ENCODE measurements around the gene AKAP1. TPM values are rescaled to one million over a fixed set of nuclear protein-coding genes. Genes with fewer than 3 reads are reported as not detected.
A peak's percentile ranks its signal among the peaks of the same experiment; 100 is the strongest.

Gene AKAP1
- polyA plus RNA-seq, 4 donors = 28.9 to 97.7 (median 55.4) TPM

- H3K36me3 ChIP-seq (ENCODE audit: control insufficient read depth in 3 of 3, insufficient read depth in 2 of 3, low read depth in 1 of 3, low read length in 3 of 3) = no peaks in the 10 kb centered on the region
- no peak overlapping the region for H3K27ac ChIP-seq (ENCODE audit: low read depth in 1 of 3, low read length in 2 of 3)
These were observed 39.8 kb upstream of the AKAP1 start for GRCh38 chr17:57044976-57045867.

DNA sequence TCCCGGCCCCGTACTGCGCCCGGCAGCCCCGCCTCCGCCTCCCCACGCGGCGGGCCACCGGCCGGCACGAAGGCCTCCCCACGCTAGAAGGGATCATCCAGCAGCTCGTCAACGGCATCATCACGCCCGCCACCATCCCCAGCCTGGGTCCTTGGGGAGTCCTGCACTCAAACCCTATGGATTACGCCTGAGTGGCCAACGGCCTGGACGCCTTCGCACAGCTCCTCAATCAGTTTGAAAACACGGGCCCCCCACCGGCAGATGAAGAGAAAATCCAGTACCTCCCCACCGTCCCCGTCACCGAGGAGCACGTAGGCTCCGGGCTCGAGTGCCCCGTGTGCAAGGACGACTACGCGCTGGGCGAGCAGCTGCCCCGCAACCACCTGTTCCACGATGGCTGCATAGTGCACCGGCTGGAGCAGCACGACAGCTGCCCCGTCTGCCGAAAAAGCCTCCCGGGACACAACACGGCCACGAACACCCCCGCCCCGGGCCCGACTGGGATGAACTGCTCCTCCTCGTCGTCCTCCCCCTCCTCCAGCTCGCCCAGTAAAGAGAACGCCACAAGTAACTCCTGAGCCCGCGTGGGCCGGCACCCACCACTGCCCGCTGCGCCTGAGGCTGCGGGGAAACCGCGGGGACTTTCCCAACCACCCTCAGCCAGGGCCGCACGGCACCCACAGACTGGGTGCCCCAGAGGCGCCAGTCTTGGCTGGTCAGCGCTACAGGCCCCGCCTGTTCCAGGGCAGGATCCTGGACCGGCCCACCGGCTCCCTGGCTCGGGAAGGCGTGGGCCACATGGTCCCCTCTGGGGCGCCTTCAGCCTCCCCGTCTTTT lies 39.0 kb upstream of the AKAP1 start:
- peaks cover 0 to 2% of the 10 kb centered on the region in 2 donors for H3K9me3 ChIP-seq (ENCODE audit: control insufficient read depth in 2 of 2, insufficient read depth in 1 of 2, low read depth in 1 of 2, low read length in 1 of 2)
- peak overlapping the region in 2 of 3 donors; percentile 30 to 39 for H3K4me3 ChIP-seq (ENCODE audit: low read depth in 1 of 3, low read length in 3 of 3)
- WGBS, 3 donors = 19 to 55% (median 31%) methylated on average over 58 to 69 of the region's 69 CpGs
- H3K27me3 ChIP-seq (ENCODE audit: control insufficient read depth in 3 of 3, insufficient read depth in 3 of 3, low read length in 3 of 3) = peaks cover 0 to 37% (median 10%) of the 10 kb centered on the region in 3 donors
- DNase-seq (peak in 1 of 2 donors; percentile 36), FAIRE-seq (no peak)
- no peak overlapping the region for H3K27ac ChIP-seq (ENCODE audit: low read depth in 1 of 3, low read length in 2 of 3)
- no peaks in the 10 kb centered on the region for H3K4me1 ChIP-seq (ENCODE audit: control insufficient read depth in 3 of 3, insufficient read depth in 2 of 3, low read depth in 1 of 3, low read length in 2 of 3)
- no peaks in the 10 kb centered on the region for H3K36me3 ChIP-seq (ENCODE audit: control insufficient read depth in 3 of 3, insufficient read depth in 2 of 3, low read depth in 1 of 3, low read length in 3 of 3)

More at GRCh38 chr17:57044976-57045867, 39.8 kb upstream of the AKAP1 start:
- no peak for FAIRE-seq
- H3K4me3 ChIP-seq (ENCODE audit: low read depth in 1 of 3, low read length in 3 of 3) = peak overlapping the region in 2 of 3 donors; percentile 30 to 39
- no peaks in the 10 kb centered on the region for H3K4me1 ChIP-seq (ENCODE audit: control insufficient read depth in 3 of 3, insufficient read depth in 2 of 3, low read depth in 1 of 3, low read length in 2 of 3)
- peaks cover 0 to 37% (median 10%) of the 10 kb centered on the region in 3 donors for H3K27me3 ChIP-seq (ENCODE audit: control insufficient read depth in 3 of 3, insufficient read depth in 3 of 3, low read length in 3 of 3)
- 26 to 28% (median 28%) methylated on average over 48 to 49 of the region's 49 CpGs for whole genome bisulfite sequencing, 3 donors
- no peak for DNase-seq
- peaks cover 0 to 2% of the 10 kb centered on the region in 2 donors for H3K9me3 ChIP-seq (ENCODE audit: control insufficient read depth in 2 of 2, insufficient read depth in 1 of 2, low read depth in 1 of 2, low read length in 1 of 2)

- Histone ChIP-seq H3K9me3 (ENCODE audit: control insufficient read depth in 2 of 2, insufficient read depth in 1 of 2, low read depth in 1 of 2, low read length in 1 of 2) (peaks cover 0 to 2% of the 10 kb centered on the region in 2 donors), H3K4me3 (ENCODE audit: low read depth in 1 of 3, low read length in 3 of 3) (no peak overlapping the region), H3K27me3 (ENCODE audit: control insufficient read depth in 3 of 3, insufficient read depth in 3 of 3, low read length in 3 of 3) (peaks cover 0 to 37% (median 10%) of the 10 kb centered on the region in 3 donors), H3K4me1 (ENCODE audit: control insufficient read depth in 3 of 3, insufficient read depth in 2 of 3, low read depth in 1 of 3, low read length in 2 of 3) (no peaks in the 10 kb centered on the region), H3K27ac (ENCODE audit: low read depth in 1 of 3, low read length in 2 of 3) (no peak overlapping the region), H3K36me3 (ENCODE audit: control insufficient read depth in 3 of 3, insufficient read depth in 2 of 3, low read depth in 1 of 3, low read length in 3 of 3) (no peaks in the 10 kb centered on the region)
- DNase-seq = no peak
- 75 to 87% (median 82%) methylated on average over 18 of the region's 18 CpGs for WGBS, 3 donors
- FAIRE-seq = no peak
These were observed 38.3 kb upstream of the AKAP1 start for GRCh38 chr17:57046749-57047148.

- DNase-seq (no peak), FAIRE-seq (no peak)
- Histone ChIP-seq H3K4me3 (ENCODE audit: low read depth in 1 of 3, low read length in 3 of 3) (no peak overlapping the region), H3K9me3 (ENCODE audit: control insufficient read depth in 2 of 2, insufficient read depth in 1 of 2, low read depth in 1 of 2, low read length in 1 of 2) (peaks cover 0 to 2% of the 10 kb centered on the region in 2 donors), H3K27me3 (ENCODE audit: control insufficient read depth in 3 of 3, insufficient read depth in 3 of 3, low read length in 3 of 3) (peaks cover 0 to 37% (median 10%) of the 10 kb centered on the region in 3 donors), H3K36me3 (ENCODE audit: control insufficient read depth in 3 of 3, insufficient read depth in 2 of 3, low read depth in 1 of 3, low read length in 3 of 3) (no peaks in the 10 kb centered on the region), H3K4me1 (ENCODE audit: control insufficient read depth in 3 of 3, insufficient read depth in 2 of 3, low read depth in 1 of 3, low read length in 2 of 3) (no peaks in the 10 kb centered on the region), H3K27ac (ENCODE audit: low read depth in 1 of 3, low read length in 2 of 3) (no peak overlapping the region)
- 89 to 93% (median 91%) methylated on average over 2 of the region's 2 CpGs for WGBS, 3 donors
These were observed 37.0 kb upstream of the AKAP1 start for GRCh38 chr17:57048096-57048495.

DNA sequence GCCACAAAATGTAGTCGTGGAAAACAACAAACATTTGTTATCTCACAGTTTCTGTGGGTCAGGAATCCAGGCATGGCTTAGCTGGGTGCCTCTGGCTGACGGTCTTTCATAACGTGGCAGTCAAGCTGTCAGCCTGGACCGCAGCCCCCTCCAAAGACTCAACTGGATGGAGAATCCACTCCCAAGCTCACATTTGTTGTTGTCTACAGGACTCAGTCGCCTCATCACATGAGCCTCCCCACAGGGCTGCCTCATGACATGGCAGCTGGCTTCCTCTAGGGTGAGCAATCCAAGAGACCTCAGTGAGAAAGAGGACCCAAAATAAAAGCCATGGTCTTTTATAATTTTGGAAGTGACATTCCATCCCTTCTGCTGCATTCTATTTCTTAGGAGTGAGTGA lies 34.7 kb upstream of the AKAP1 start:
- Histone ChIP-seq H3K27me3 (ENCODE audit: control insufficient read depth in 3 of 3, insufficient read depth in 3 of 3, low read length in 3 of 3) (peaks cover 0 to 26% (median 6%) of the 10 kb centered on the region in 3 donors), H3K4me3 (ENCODE audit: low read depth in 1 of 3, low read length in 3 of 3) (no peak overlapping the region), H3K9me3 (ENCODE audit: control insufficient read depth in 2 of 2, insufficient read depth in 1 of 2, low read depth in 1 of 2, low read length in 1 of 2) (peaks cover 0 to 2% of the 10 kb centered on the region in 2 donors), H3K36me3 (ENCODE audit: control insufficient read depth in 3 of 3, insufficient read depth in 2 of 3, low read depth in 1 of 3, low read length in 3 of 3) (no peaks in the 10 kb centered on the region), H3K4me1 (ENCODE audit: control insufficient read depth in 3 of 3, insufficient read depth in 2 of 3, low read depth in 1 of 3, low read length in 2 of 3) (peaks cover 0 to 8% (median 0%) of the 10 kb centered on the region in 3 donors), H3K27ac (ENCODE audit: low read depth in 1 of 3, low read length in 2 of 3) (no peak overlapping the region)
- FAIRE-seq = no peak
- no peak for DNase-seq
- WGBS, 3 donors = 64 to 70% (median 68%) methylated on average over 5 of the region's 5 CpGs

- Histone ChIP-seq H3K36me3 (ENCODE audit: control insufficient read depth in 3 of 3, insufficient read depth in 2 of 3, low read depth in 1 of 3, low read length in 3 of 3) (no peaks in the 10 kb centered on the region), H3K27ac (ENCODE audit: low read depth in 1 of 3, low read length in 2 of 3) (no peak overlapping the region), H3K4me1 (ENCODE audit: control insufficient read depth in 3 of 3, insufficient read depth in 2 of 3, low read depth in 1 of 3, low read length in 2 of 3) (peaks cover 0 to 8% (median 0%) of the 10 kb centered on the region in 3 donors), H3K9me3 (ENCODE audit: control insufficient read depth in 2 of 2, insufficient read depth in 1 of 2, low read depth in 1 of 2, low read length in 1 of 2) (no peaks in the 10 kb centered on the region), H3K4me3 (ENCODE audit: low read depth in 1 of 3, low read length in 3 of 3) (no peak overlapping the region), H3K27me3 (ENCODE audit: control insufficient read depth in 3 of 3, insufficient read depth in 3 of 3, low read length in 3 of 3) (peaks cover 0 to 11% (median 3%) of the 10 kb centered on the region in 3 donors)
- no peak for FAIRE-seq
- no peak for DNase-seq
- 74 to 84% (median 78%) methylated on average over 5 of the region's 5 CpGs for WGBS, 3 donors
These were observed 33.1 kb upstream of the AKAP1 start for GRCh38 chr17:57051886-57052361.

DNA sequence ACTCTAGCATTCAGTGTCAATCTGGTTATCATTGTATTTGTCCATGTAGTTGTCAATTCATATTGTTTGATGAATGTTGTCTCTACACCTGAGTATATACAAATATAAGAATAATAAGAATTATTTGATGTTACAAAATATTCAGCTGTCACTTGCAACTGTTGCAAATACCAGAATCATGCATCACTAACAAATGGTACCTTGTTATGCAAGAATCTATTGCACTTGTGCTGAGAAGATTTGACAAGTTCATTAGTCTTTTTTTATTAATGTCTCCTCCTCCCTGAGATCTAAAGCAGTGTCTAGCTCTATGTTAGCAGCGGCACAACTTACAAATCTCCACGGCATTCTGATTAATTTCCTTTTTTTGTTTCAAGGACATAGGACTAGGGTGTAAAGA lies 22.2 kb upstream of the AKAP1 start:
- WGBS, 3 donors = 72 to 89% (median 75%) methylated on average over 2 of the region's 2 CpGs
- Histone ChIP-seq H3K9me3 (ENCODE audit: control insufficient read depth in 2 of 2, insufficient read depth in 1 of 2, low read depth in 1 of 2, low read length in 1 of 2) (no peaks in the 10 kb centered on the region), H3K27me3 (ENCODE audit: control insufficient read depth in 3 of 3, insufficient read depth in 3 of 3, low read length in 3 of 3) (no peaks in the 10 kb centered on the region), H3K4me1 (ENCODE audit: control insufficient read depth in 3 of 3, insufficient read depth in 2 of 3, low read depth in 1 of 3, low read length in 2 of 3) (no peaks in the 10 kb centered on the region), H3K27ac (ENCODE audit: low read depth in 1 of 3, low read length in 2 of 3) (no peak overlapping the region), H3K4me3 (ENCODE audit: low read depth in 1 of 3, low read length in 3 of 3) (no peak overlapping the region), H3K36me3 (ENCODE audit: control insufficient read depth in 3 of 3, insufficient read depth in 2 of 3, low read depth in 1 of 3, low read length in 3 of 3) (no peaks in the 10 kb centered on the region)
- DNase-seq (no peak), FAIRE-seq (no peak)

GRCh38 chr17:57067162-57067561 lies 17.9 kb upstream of the AKAP1 start:
- no peaks in the 10 kb centered on the region for H3K36me3 ChIP-seq (ENCODE audit: control insufficient read depth in 3 of 3, insufficient read depth in 2 of 3, low read depth in 1 of 3, low read length in 3 of 3)
- no peak for FAIRE-seq
- 41 to 75% (median 70%) methylated on average over 4 of the region's 4 CpGs for WGBS, 3 donors

More at GRCh38 chr17:57067162-57067561, 17.9 kb upstream of the AKAP1 start:
- no peak overlapping the region for H3K4me3 ChIP-seq (ENCODE audit: low read depth in 1 of 3, low read length in 3 of 3)
- no peaks in the 10 kb centered on the region for H3K4me1 ChIP-seq (ENCODE audit: control insufficient read depth in 3 of 3, insufficient read depth in 2 of 3, low read depth in 1 of 3, low read length in 2 of 3)
- no peak overlapping the region for H3K27ac ChIP-seq (ENCODE audit: low read depth in 1 of 3, low read length in 2 of 3)
- H3K9me3 ChIP-seq (ENCODE audit: control insufficient read depth in 2 of 2, insufficient read depth in 1 of 2, low read depth in 1 of 2, low read length in 1 of 2) = no peaks in the 10 kb centered on the region
- DNase-seq = peak in 1 of 2 donors; percentile 38
- no peaks in the 10 kb centered on the region for H3K27me3 ChIP-seq (ENCODE audit: control insufficient read depth in 3 of 3, insufficient read depth in 3 of 3, low read length in 3 of 3)
